HG02885 (cell line): ENCODE measurements around the gene YDJC.
"Not testable (repeated sequence)": the region's sequence is repeated elsewhere in the genome, so short reads cannot be mapped to it uniquely, and the experiment has no call there.

ENCODE experiments used
- ATAC-seq: cut with Tn5 transposase; IDR thresholded peaks from one replicate; pipeline ENCODE4 v1.9.1; 2021; ENCODE audit warnings: mild to moderate bottlenecking; ENCODE audit not compliant: unreplicated experiment, poor library complexity

YDJC gene

GRCh38 chr22:21582801-21583740 lies 46.8 kb downstream of the YDJC start:
- no peak for ATAC-seq

- not testable (repeated sequence) for ATAC-seq
These were observed 48.7 kb downstream of the YDJC start for GRCh38 chr22:21581009-21581713.

- ATAC-seq = not testable (repeated sequence)
These were observed 49.2 kb downstream of the YDJC start for GRCh38 chr22:21580623-21581007.

GRCh38 chr22:21579474-21579851 lies 50.4 kb downstream of the YDJC start:
- ATAC-seq = no peak
